GM12865 (cell line): Measurements from ENCODE around the gene LLGL2.

Source experiments
- DNase-seq: peaks from one replicate; pipeline ENCODE4 v3.0.0; 2010; ENCODE audit warnings: low read depth
- H3K4me3 ChIP-seq: 2 replicates; pipeline ENCODE4 v1.5.1; 2011; ENCODE audit warnings: mild to moderate bottlenecking, low read depth, low read length, control low read depth
- TF ChIP-seq, protein P1 (sequence below): IDR thresholded peaks from 2 replicates; pipeline ENCODE4 v1.5.1; 2011; ENCODE audit warnings: low read length, control low read depth, low read depth, inconsistent platforms; ENCODE audit not compliant: insufficient read depth; ENCODE audit errors: missing control alignments

Gene LLGL2

DNA sequence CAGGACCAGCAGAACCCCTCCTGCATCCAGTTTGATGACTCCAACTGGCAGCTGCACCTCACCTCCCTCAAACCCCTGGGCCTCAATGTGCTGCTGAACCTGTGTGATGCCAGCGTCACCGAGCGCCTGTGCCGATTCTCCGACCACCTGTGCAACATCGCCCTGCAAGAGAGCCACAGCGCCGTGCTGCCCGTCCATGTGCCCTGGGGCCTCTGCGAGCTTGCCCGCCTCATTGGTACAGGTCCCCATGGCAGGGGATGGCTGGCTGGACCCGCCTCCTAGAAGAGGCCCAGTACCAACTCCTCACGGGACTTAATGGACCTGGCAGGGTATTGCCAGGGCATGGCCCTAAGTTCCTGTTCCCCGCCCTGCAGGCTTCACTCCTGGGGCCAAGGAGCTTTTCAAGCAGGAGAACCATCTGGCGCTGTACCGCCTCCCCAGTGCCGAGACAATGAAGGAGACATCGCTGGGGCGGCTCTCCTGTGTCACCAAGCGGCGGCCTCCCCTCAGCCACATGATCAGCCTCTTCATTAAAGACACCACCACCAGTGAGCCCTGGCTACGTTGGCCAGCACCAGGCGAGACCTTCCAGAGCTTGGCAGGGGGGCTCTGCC lies 32.8 kb upstream of the LLGL2 start:
- no peak overlapping the region for H3K4me3 ChIP-seq
- no peak for DNase-seq
- TF ChIP-seq, protein P1, sequence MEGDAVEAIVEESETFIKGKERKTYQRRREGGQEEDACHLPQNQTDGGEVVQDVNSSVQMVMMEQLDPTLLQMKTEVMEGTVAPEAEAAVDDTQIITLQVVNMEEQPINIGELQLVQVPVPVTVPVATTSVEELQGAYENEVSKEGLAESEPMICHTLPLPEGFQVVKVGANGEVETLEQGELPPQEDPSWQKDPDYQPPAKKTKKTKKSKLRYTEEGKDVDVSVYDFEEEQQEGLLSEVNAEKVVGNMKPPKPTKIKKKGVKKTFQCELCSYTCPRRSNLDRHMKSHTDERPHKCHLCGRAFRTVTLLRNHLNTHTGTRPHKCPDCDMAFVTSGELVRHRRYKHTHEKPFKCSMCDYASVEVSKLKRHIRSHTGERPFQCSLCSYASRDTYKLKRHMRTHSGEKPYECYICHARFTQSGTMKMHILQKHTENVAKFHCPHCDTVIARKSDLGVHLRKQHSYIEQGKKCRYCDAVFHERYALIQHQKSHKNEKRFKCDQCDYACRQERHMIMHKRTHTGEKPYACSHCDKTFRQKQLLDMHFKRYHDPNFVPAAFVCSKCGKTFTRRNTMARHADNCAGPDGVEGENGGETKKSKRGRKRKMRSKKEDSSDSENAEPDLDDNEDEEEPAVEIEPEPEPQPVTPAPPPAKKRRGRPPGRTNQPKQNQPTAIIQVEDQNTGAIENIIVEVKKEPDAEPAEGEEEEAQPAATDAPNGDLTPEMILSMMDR, result no peak

DNA sequence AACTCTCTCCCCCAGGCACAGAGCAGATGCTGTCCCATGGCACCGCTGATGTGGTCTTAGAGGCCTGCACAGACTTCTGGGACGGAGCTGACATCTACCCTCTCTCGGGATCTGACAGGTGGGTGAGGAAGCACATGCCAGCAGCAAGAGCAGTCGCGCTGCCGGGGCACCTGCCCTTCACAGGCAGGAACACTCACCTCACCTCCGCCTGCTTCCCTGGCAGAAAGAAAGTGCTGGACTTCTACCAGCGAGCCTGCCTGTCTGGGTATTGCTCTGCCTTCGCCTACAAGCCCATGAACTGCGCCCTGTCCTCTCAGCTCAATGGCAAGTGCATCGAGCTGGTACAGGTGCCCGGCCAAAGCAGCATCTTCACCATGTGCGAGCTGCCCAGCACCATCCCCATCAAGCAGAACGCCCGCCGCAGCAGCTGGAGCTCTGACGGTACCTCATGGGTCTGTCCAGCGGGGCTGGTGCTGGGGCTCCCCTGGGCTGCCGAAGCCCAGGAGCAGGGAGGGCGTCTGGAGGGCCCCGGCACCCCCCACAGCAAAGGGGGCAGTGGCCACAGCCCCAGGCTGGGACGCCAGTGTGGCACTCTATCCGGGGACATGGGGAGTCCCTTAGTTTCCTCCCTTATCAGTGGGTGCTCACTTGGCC lies 31.9 kb upstream of the LLGL2 start:
- H3K4me3 ChIP-seq, result no peak overlapping the region
- DNase-seq, result no peak
- TF ChIP-seq, protein P1, result no peak

DNA sequence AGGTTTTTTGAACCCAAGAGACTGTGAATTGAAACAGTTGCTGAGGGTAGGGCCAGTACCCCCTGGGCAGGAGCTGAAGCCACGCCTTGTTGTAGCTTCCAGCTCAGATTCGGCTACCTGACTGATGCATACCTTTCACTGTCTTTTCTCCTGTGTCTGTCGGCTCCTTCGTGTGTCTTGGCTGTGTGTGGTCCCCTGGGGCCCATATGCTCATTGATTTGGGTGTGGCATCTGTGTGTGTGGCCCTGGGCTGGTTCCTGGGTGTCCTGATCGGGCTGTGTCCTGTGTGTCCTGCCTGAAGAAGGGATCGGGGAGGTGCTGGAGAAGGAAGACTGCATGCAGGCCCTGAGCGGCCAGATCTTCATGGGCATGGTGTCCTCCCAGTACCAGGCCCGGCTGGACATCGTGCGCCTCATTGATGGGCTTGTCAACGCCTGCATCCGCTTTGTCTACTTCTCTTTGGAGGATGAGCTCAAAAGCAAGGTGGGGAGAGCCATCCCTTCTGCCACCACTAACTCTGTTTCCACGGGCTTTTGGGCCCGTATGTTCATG lies 31.1 kb upstream of the LLGL2 start:
- TF ChIP-seq, protein P1, result no peak
- DNase-seq, result no peak
- H3K4me3 ChIP-seq, result no peak overlapping the region

DNA sequence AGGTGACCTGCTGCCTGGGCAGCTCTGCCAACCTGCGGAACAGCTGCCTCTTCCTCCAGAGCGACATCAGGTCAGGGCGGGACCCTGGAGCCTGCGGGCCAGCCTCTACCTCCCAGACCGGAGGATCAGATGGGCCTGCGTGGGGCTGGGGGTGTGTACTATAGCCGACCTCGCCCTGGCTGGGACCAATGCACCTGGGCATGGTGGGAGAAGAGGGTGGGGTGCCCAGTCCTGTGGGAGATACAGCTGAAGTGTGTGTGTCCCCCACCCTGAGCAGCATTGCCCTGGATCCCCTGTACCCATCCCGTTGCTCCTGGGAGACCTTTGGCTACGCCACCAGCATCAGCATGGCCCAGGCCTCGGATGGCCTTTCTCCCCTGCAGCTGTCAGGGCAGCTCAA lies 29.5 kb upstream of the LLGL2 start:
- TF ChIP-seq, protein P1, result no peak
- H3K4me3 ChIP-seq, result no peak overlapping the region
- no peak for DNase-seq

DNA sequence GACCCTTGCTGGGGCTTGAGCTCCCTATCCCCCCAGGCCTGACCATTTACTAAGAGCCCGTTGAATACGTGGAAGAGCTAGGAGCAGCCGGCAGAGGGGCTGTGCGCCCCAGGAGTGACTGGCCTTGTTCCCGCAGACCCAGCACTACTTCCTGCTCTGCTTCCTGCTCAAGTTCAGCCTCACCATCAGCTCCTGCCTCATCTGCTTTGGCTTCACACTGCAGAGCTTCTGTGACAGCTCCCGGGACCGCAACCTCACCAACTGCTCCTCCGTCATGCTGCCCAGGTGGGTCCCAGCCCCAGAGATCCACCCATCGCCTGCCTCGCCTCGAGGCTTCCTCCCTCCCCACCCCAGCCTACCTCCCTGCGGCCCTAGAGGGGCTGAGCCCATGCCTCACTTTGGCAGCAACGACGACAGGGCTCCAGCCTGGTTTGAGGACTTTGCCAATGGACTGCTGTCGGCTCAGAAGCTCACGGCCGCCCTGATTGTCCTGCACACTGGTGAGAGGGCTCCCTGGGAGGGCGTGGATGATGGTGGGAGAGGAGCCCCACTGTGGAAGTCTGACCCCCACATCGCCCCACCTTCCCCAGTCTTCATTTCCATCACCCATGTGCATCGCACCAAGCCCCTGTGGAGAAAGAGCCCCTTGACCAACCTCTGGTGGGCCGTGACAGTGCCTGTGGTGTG lies 27.3 kb upstream of the LLGL2 start:
- DNase-seq, result no peak
- H3K4me3 ChIP-seq, result no peak overlapping the region
- TF ChIP-seq, protein P1, result no peak

DNA sequence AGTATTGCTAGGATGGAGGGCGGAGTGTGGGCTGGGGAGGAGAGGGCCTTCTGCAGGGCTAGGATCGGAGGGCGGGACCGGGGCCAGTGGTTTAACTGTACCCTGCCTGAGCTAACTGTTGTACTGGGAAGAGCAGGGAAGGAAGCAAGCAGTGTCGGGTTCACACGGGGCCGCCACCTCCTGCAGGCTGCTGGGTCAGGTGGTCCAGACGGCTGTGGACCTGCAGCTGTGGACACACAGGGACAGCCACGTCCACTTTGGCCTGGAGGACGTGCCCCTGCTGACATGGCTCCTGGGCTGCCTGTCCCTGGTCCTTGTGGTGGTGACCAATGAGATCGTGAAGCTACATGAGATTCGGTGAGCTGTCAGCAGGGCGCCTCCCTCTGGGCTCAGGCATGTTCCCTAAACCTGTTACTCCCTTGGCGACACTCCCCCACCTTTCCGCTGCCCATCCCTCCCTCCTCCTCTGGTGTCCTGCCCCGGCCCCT lies 26.7 kb upstream of the LLGL2 start:
- DNase-seq, result no peak
- H3K4me3 ChIP-seq, result no peak overlapping the region
- TF ChIP-seq, protein P1, result no peak
